Brain microvascular endothelial cell (primary cell): Measurements from ENCODE around the gene APCDD1.

ENCODE experiments used
- DNase-seq: peaks from one replicate; pipeline ENCODE4 v3.0.0-alpha.2; 2020
- H3K27ac ChIP-seq: fragments of 250-450 bp; sonication (Bioruptor Pico); 2 replicates; pipeline ENCODE4 v1.5.1; 2020; ENCODE audit warnings: mild to moderate bottlenecking, moderate library complexity
- H3K27me3 ChIP-seq: fragments of 250-450 bp; sonication (Bioruptor Pico); replicated peaks from 2 replicates; pipeline ENCODE4 v1.5.1; 2020; ENCODE audit warnings: mild to moderate bottlenecking
- H3K36me3 ChIP-seq: fragments of 250-450 bp; sonication (Bioruptor Pico); replicated peaks from 2 replicates; pipeline ENCODE4 v1.5.1; 2020; ENCODE audit warnings: mild to moderate bottlenecking
- H3K4me3 ChIP-seq: 2 replicates; pipeline ENCODE4 v1.5.1; 2011; ENCODE audit warnings: low read depth, mild to moderate bottlenecking, control low read depth, low read length, moderate library complexity
- CTCF ChIP-seq: IDR thresholded peaks from 2 replicates; pipeline ENCODE4 v1.5.1; 2011; ENCODE audit warnings: low read depth, mild to moderate bottlenecking, moderate library complexity, low read length, control low read depth, inconsistent platforms; ENCODE audit errors: missing control alignments
- in situ Hi-C: cut with HindIII; loops from 2 replicates; pipeline ENCODE4 v1.10.0; 2017; ENCODE audit warnings: low sequenced_read_pairs, low pct_ligation_motif_present

Gene APCDD1

GRCh38 chr18:10443001-10443400, 11.4 kb upstream of the APCDD1 start:
- H3K27ac ChIP-seq: no peak overlapping the region
- in situ Hi-C loops: no loop called here
- no peak overlapping the region for H3K4me3 ChIP-seq
- peaks cover 13% of the 10 kb centered on the region for H3K27me3 ChIP-seq
- no peaks in the 10 kb centered on the region for H3K36me3 ChIP-seq
- TF ChIP-seq CTCF: no peak
- no peak for DNase-seq

GRCh38 chr18:10444314-10445006, 10.0 kb upstream of the APCDD1 start:
- TF ChIP-seq CTCF: no peak
- Histone ChIP-seq H3K4me3 (no peak overlapping the region), H3K36me3 (no peaks in the 10 kb centered on the region), H3K27me3 (peaks cover 13% of the 10 kb centered on the region), H3K27ac (no peak overlapping the region)
- DNase-seq: no peak
- in situ Hi-C loops: no loop called here

- H3K36me3 ChIP-seq: no peaks in the 10 kb centered on the region
- H3K27me3 ChIP-seq: peaks cover 26% of the 10 kb centered on the region
- no peak overlapping the region for H3K27ac ChIP-seq
- no peak for DNase-seq
- TF ChIP-seq CTCF: no peak
- in situ Hi-C loops: no loop called here
- H3K4me3 ChIP-seq: no peak overlapping the region
Observed at GRCh38 chr18:10449396-10449795, 5.0 kb upstream of the APCDD1 start.

- Histone ChIP-seq H3K4me3 (no peak overlapping the region), H3K27ac (no peak overlapping the region), H3K27me3 (peaks cover 31% of the 10 kb centered on the region), H3K36me3 (no peaks in the 10 kb centered on the region)
- no peak for DNase-seq
- in situ Hi-C loops: no loop called here
- TF ChIP-seq CTCF: no peak
Observed at GRCh38 chr18:10450986-10451385, 3.4 kb upstream of the APCDD1 start.

GRCh38 chr18:10453261-10453805, 1.1 kb upstream of the APCDD1 start:
- no peak overlapping the region for H3K4me3 ChIP-seq

More at GRCh38 chr18:10453261-10453805, 1.1 kb upstream of the APCDD1 start:
- no peak overlapping the region for H3K27ac ChIP-seq
- peaks cover 53% of the 10 kb centered on the region for H3K27me3 ChIP-seq
- DNase-seq: no peak
- in situ Hi-C loops: no loop called here
- TF ChIP-seq CTCF: no peak
- no peaks in the 10 kb centered on the region for H3K36me3 ChIP-seq
